HG02571 (cell line): ENCODE results near the gene SCGN.
"Not testable (repeated sequence)": the region's sequence is repeated elsewhere in the genome, so short reads cannot be mapped to it uniquely, and the experiment has no call there.

Source experiments
- ATAC-seq: cut with Tn5 transposase; IDR thresholded peaks from one replicate; pipeline ENCODE4 v1.9.1; 2021; ENCODE audit warnings: mild to moderate bottlenecking, moderate library complexity; ENCODE audit not compliant: unreplicated experiment

The SCGN gene

GRCh38 chr6:25726122-25726911 is 74.3 kb downstream of the SCGN start:
- no peak for ATAC-seq

GRCh38 chr6:25727028-25727427 is 75.0 kb downstream of the SCGN start:
- ATAC-seq = no peak

- ATAC-seq = no peak
Observed at GRCh38 chr6:25730907-25731306, 78.9 kb downstream of the SCGN start.

GRCh38 chr6:25731721-25732120 is 79.7 kb downstream of the SCGN start:
- no peak for ATAC-seq

GRCh38 chr6:25732468-25733198 is 80.6 kb downstream of the SCGN start:
- ATAC-seq = no peak

- ATAC-seq = no peak
Observed at GRCh38 chr6:25735261-25735660, 83.2 kb downstream of the SCGN start.

GRCh38 chr6:25743868-25744267 is 91.9 kb downstream of the SCGN start:
- ATAC-seq = no peak

- no peak for ATAC-seq
Observed at GRCh38 chr6:25745836-25746235, 93.8 kb downstream of the SCGN start.

GRCh38 chr6:25746968-25747367 is 95.0 kb downstream of the SCGN start:
- ATAC-seq = no peak

GRCh38 chr6:25747477-25747876 is 95.5 kb downstream of the SCGN start:
- no peak for ATAC-seq

GRCh38 chr6:25748049-25748448 is 96.0 kb downstream of the SCGN start:
- ATAC-seq = no peak

- not testable (repeated sequence) for ATAC-seq
Observed at GRCh38 chr6:25748601-25749517, 96.8 kb downstream of the SCGN start.

- ATAC-seq = no peak
Observed at GRCh38 chr6:25749837-25750236, 97.8 kb downstream of the SCGN start.

GRCh38 chr6:25750906-25751305 is 98.9 kb downstream of the SCGN start:
- ATAC-seq = no peak
